HepG2 (cell line): ENCODE data around the gene JKAMP. TPM values are rescaled to one million over a fixed set of nuclear protein-coding genes. Genes with fewer than 3 reads are reported as not detected.
A peak's percentile ranks its signal among the peaks of the same experiment; 100 is the strongest.

Source experiments
- IRF2 ChIP-seq: IDR thresholded peaks from 2 replicates; pipeline ENCODE4 v1.6.1; 2018; ENCODE audit warnings: missing genetic modification reagents, missing compliant biosample characterization
- MATR3 ChIP-seq: sonication (generic); formaldehyde crosslinking; IDR thresholded peaks from 2 replicates; pipeline ENCODE4 v1.4.0; 2020; ENCODE audit warnings: missing genetic modification reagents
- MTF2 ChIP-seq: sonication (generic); formaldehyde crosslinking; IDR thresholded peaks from 2 replicates; pipeline ENCODE4 v1.5.0; 2020; ENCODE audit warnings: missing genetic modification reagents, borderline replicate concordance
- POGZ ChIP-seq: sonication (generic); formaldehyde crosslinking; IDR thresholded peaks from 2 replicates; pipeline ENCODE4 v1.4.0; 2020; ENCODE audit warnings: mild to moderate bottlenecking, missing genetic modification reagents
- ZNF331 ChIP-seq: sonication (generic); formaldehyde crosslinking; IDR thresholded peaks from 2 replicates; pipeline ENCODE4 v1.4.0; 2020; ENCODE audit warnings: missing genetic modification reagents
- ZSCAN20 ChIP-seq: sonication (generic); formaldehyde crosslinking; IDR thresholded peaks from 2 replicates; pipeline ENCODE4 v1.4.0; 2020; ENCODE audit warnings: missing genetic modification reagents, mild to moderate bottlenecking, borderline replicate concordance
- polyA plus RNA-seq, 8 experiments: library from polyadenylated mRNA; depleted of rRNA in 3 of 8; stranded (reverse) in 7 of 8; unstranded in 1 of 8; fragments of >200 nt; fragmentation: Illumina TruSeq in 4 of 8; extraction: Trizol in 4 of 8; gene quantifications; 2 replicates each; pipeline versions ENCODE4 v1.2.1 to v1.2.3, GENCODE V29; 2011 to 2016; ENCODE audit warnings: low read depth in 4 of 8, missing spikeins in 1 of 8, mixed read lengths in 1 of 8; ENCODE audit not compliant: insufficient read depth in 1 of 8
- total RNA-seq, 5 experiments: library from RNA; depleted of rRNA; stranded (reverse); fragments of >200 nt; fragmentation: Illumina TruSeq; extraction: Trizol; gene quantifications; 2 replicates each; pipeline ENCODE4 v1.2.3, GENCODE V29; 2016; ENCODE audit warnings: low read depth in 1 of 5
- TF ChIP-seq, protein P1 (sequence below): sonication (generic); formaldehyde crosslinking; IDR thresholded peaks from 2 replicates; pipeline ENCODE4 v1.4.0; 2020; ENCODE audit warnings: missing genetic modification reagents, borderline replicate concordance
- TF ChIP-seq, protein P2 (sequence below): sonication (generic); formaldehyde crosslinking; IDR thresholded peaks from 2 replicates; pipeline ENCODE4 v1.5.0; 2020; ENCODE audit warnings: mild to moderate bottlenecking, missing genetic modification reagents, moderate library complexity
- TF ChIP-seq, protein P3 (sequence below): sonication (generic); formaldehyde crosslinking; IDR thresholded peaks from 2 replicates; pipeline ENCODE4 v1.8.1; 2023; ENCODE audit warnings: mild to moderate bottlenecking, missing genetic modification reagents
- TF ChIP-seq, protein P4 (sequence below): sonication (generic); formaldehyde crosslinking; IDR thresholded peaks from 2 replicates; pipeline ENCODE4 v1.5.1; 2020; ENCODE audit warnings: mild to moderate bottlenecking, moderate library complexity, missing genetic modification reagents
- TF ChIP-seq, protein P5 (sequence below): IDR thresholded peaks from 2 replicates; pipeline ENCODE4 v1.6.1; 2016; ENCODE audit warnings: missing compliant biosample characterization, missing genetic modification reagents, borderline replicate concordance
- TF ChIP-seq, protein P6 (sequence below): sonication (generic); formaldehyde crosslinking; IDR thresholded peaks from 2 replicates; pipeline ENCODE4 v1.4.0; 2020; ENCODE audit warnings: missing genetic modification reagents, borderline replicate concordance

Gene JKAMP
- total and polyA plus RNA-seq, 2 of the 13 experiments (the other 11 are each of a cell fraction or from before 2014, with no cell fraction given): 56.4 to 135 TPM

DNA sequence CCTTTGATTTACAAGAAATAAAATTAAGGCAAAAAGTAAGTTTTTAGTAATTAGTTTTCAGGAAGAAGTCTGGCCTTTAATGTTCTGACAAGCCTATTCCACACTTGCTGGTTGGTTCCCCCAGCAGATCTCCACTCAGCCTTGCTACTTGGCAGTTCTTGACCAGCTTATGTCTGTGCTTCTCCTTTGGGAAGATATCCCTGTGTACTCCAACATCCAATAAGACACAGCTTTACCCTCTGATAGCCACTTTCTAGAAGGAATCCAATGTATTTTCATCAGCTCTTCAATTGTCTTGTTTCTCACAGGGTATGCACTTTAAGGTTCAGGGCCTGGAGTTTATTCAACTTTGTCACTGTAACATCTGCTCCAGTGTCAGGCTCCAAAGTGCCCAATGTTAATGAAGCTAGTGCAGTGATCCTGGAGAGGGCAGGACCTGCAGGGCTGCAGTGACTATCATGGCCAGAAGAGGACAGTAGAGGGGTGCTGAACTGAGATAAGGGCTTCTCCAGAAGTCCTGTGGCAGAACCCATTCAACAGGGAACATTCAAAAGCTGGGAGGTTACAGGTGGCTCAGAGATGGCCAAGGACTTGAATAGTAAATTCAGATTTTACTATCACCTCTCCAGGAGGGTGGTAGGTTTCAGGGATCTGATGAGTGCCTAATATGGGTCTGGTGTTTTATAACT, 22.9 kb downstream of the JKAMP start (continued):
- TF ChIP-seq, protein P1, sequence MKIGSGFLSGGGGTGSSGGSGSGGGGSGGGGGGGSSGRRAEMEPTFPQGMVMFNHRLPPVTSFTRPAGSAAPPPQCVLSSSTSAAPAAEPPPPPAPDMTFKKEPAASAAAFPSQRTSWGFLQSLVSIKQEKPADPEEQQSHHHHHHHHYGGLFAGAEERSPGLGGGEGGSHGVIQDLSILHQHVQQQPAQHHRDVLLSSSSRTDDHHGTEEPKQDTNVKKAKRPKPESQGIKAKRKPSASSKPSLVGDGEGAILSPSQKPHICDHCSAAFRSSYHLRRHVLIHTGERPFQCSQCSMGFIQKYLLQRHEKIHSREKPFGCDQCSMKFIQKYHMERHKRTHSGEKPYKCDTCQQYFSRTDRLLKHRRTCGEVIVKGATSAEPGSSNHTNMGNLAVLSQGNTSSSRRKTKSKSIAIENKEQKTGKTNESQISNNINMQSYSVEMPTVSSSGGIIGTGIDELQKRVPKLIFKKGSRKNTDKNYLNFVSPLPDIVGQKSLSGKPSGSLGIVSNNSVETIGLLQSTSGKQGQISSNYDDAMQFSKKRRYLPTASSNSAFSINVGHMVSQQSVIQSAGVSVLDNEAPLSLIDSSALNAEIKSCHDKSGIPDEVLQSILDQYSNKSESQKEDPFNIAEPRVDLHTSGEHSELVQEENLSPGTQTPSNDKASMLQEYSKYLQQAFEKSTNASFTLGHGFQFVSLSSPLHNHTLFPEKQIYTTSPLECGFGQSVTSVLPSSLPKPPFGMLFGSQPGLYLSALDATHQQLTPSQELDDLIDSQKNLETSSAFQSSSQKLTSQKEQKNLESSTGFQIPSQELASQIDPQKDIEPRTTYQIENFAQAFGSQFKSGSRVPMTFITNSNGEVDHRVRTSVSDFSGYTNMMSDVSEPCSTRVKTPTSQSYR: no peak
- TF ChIP-seq POGZ (CRISPR knock-in tag) (0 out of 2 replicates have a peak, but pooled peaks have one; percentile 19), MTF2 (no peak), IRF2 (peak; percentile 34; the same call in 1 of the 2 replicates), MATR3 (no peak), ZNF331 (CRISPR knock-in tag) (0 out of 2 replicates have a peak, but pooled peaks have one; percentile 18), ZSCAN20 (no peak)
- TF ChIP-seq, protein P2, sequence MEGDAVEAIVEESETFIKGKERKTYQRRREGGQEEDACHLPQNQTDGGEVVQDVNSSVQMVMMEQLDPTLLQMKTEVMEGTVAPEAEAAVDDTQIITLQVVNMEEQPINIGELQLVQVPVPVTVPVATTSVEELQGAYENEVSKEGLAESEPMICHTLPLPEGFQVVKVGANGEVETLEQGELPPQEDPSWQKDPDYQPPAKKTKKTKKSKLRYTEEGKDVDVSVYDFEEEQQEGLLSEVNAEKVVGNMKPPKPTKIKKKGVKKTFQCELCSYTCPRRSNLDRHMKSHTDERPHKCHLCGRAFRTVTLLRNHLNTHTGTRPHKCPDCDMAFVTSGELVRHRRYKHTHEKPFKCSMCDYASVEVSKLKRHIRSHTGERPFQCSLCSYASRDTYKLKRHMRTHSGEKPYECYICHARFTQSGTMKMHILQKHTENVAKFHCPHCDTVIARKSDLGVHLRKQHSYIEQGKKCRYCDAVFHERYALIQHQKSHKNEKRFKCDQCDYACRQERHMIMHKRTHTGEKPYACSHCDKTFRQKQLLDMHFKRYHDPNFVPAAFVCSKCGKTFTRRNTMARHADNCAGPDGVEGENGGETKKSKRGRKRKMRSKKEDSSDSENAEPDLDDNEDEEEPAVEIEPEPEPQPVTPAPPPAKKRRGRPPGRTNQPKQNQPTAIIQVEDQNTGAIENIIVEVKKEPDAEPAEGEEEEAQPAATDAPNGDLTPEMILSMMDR (CRISPR knock-in tag): peak; percentile 87
- TF ChIP-seq, protein P3, sequence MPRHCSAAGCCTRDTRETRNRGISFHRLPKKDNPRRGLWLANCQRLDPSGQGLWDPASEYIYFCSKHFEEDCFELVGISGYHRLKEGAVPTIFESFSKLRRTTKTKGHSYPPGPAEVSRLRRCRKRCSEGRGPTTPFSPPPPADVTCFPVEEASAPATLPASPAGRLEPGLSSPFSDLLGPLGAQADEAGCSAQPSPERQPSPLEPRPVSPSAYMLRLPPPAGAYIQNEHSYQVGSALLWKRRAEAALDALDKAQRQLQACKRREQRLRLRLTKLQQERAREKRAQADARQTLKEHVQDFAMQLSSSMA (CRISPR knock-in tag): no peak
- TF ChIP-seq, protein P4, sequence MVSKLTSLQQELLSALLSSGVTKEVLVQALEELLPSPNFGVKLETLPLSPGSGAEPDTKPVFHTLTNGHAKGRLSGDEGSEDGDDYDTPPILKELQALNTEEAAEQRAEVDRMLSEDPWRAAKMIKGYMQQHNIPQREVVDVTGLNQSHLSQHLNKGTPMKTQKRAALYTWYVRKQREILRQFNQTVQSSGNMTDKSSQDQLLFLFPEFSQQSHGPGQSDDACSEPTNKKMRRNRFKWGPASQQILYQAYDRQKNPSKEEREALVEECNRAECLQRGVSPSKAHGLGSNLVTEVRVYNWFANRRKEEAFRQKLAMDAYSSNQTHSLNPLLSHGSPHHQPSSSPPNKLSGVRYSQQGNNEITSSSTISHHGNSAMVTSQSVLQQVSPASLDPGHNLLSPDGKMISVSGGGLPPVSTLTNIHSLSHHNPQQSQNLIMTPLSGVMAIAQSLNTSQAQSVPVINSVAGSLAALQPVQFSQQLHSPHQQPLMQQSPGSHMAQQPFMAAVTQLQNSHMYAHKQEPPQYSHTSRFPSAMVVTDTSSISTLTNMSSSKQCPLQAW (CRISPR knock-in tag): peak; percentile 52; the same call in 1 of the 2 replicates
- TF ChIP-seq, protein P5, sequence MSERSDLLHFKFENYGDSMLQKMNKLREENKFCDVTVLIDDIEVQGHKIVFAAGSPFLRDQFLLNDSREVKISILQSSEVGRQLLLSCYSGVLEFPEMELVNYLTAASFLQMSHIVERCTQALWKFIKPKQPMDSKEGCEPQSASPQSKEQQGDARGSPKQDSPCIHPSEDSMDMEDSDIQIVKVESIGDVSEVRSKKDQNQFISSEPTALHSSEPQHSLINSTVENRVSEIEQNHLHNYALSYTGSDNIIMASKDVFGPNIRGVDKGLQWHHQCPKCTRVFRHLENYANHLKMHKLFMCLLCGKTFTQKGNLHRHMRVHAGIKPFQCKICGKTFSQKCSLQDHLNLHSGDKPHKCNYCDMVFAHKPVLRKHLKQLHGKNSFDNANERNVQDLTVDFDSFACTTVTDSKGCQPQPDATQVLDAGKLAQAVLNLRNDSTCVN: peak; percentile 74; the same call in 1 of the 2 replicates
- TF ChIP-seq, protein P6, sequence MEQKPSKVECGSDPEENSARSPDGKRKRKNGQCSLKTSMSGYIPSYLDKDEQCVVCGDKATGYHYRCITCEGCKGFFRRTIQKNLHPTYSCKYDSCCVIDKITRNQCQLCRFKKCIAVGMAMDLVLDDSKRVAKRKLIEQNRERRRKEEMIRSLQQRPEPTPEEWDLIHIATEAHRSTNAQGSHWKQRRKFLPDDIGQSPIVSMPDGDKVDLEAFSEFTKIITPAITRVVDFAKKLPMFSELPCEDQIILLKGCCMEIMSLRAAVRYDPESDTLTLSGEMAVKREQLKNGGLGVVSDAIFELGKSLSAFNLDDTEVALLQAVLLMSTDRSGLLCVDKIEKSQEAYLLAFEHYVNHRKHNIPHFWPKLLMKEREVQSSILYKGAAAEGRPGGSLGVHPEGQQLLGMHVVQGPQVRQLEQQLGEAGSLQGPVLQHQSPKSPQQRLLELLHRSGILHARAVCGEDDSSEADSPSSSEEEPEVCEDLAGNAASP (CRISPR knock-in tag): 0 out of 2 replicates have a peak, but pooled peaks have one; percentile 9
